Right ventricle myocardium inferior (tissue), 1 donor: ENCODE results near the gene PLAGL1. TPM values are rescaled to one million over a fixed set of nuclear protein-coding genes. Genes with fewer than 3 reads are reported as not detected.

Source experiments
- ATAC-seq: fragments of 200-7000 bp; cut with Tn5 transposase; one replicate; pipeline ENCODE4 v1.9.1; 2020; ENCODE audit warnings: mild to moderate bottlenecking, moderate library complexity
- DNase-seq: peaks from one replicate; pipeline ENCODE4 v3.0.0; 2021; ENCODE audit errors: missing footprints
- intact Hi-C: fragments of 100-400 bp; cut with DNase I; formaldehyde crosslinking; loops from one replicate; pipeline ENCODE4 v1.11.0; 2022
- total RNA-seq: library from RNA; stranded (reverse); fragmentation: NEBNext Ultra II Directional; extraction: Animal tissue kit (Norgen Biotek cat#: 25700); gene quantifications from one replicate; pipeline ENCODE4 v1.2.1, GENCODE V29; 2021
- donor health status: DM: no; HTN: yes; CAD: no; lungs with severe emphysema.

The PLAGL1 gene
- total RNA-seq, 1 donor from 2014 or later = 13.1 TPM

- intact Hi-C loops = no loop called here
- DNase-seq = no peak
- ATAC-seq = no peak
Observed at GRCh38 chr6:143912671-143913070, 95.4 kb downstream of the PLAGL1 start.

- intact Hi-C loops = no loop called here
- no peak for ATAC-seq
- DNase-seq = no peak
Observed at GRCh38 chr6:143911028-143911427, 97.0 kb downstream of the PLAGL1 start.

- intact Hi-C loops = no loop called here
Observed at GRCh38 chr6:143902827-143903226, 105.2 kb downstream of the PLAGL1 start.

GRCh38 chr6:143901885-143902750 is 105.9 kb downstream of the PLAGL1 start:
- intact Hi-C loops = no loop called here
- ATAC-seq (peak; percentile 94), DNase-seq (no peak)

More at GRCh38 chr6:143902827-143903226, 105.2 kb downstream of the PLAGL1 start:
- ATAC-seq (no peak), DNase-seq (no peak)

GRCh38 chr6:143900358-143900757 is 107.7 kb downstream of the PLAGL1 start:
- ATAC-seq (no peak), DNase-seq (no peak)
- intact Hi-C loops = no loop called here

GRCh38 chr6:143896126-143896860 is 111.8 kb downstream of the PLAGL1 start:
- DNase-seq (no peak), ATAC-seq (no peak)
- intact Hi-C loops = no loop called here

GRCh38 chr6:143894655-143895054 is 113.4 kb downstream of the PLAGL1 start:
- DNase-seq (no peak), ATAC-seq (no peak)
- intact Hi-C loops = no loop called here

Other genes with a start within 250 kb of the PLAGL1 start
- 12.4 TPM for gene LTV1, start 164.9 kb downstream of the PLAGL1 start, total RNA-seq
- gene ZC2HC1B, start 143.8 kb downstream of the PLAGL1 start, total RNA-seq = not detected
- 121 TPM for gene SF3B5, start 87.3 kb upstream of the PLAGL1 start, total RNA-seq
- gene STX11, start 142.3 kb upstream of the PLAGL1 start, total RNA-seq = 11.1 TPM